ENCODE data around the gene USP9Y. TPM values are rescaled to one million over a fixed set of nuclear protein-coding genes. Genes with fewer than 3 reads are reported as not detected.

Gene USP9Y
- total RNA-seq, 1 donor from 2014 or later: 25.4 TPM

DNA sequence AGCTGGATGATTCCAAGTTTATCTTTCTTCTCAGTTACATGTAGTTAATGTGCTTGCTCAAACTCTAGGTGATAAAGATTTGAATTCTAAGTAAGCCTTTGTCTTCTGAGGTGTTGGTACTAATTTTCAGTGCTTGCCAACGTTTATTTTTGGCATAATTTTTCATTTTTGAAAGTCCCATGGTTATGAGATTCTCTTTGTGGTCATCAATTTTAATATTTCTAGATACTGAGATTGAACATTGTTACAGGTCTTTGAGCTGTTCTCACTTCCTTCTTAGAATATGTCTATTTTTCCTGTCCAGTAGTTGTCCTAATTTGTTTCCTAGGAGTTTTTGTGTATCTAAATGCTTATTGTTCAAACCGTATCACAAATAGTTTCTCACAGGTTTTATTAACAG lies 40.4 kb downstream of the USP9Y start:
- Mint-ChIP-seq H3K27me3 (ENCODE audit: unreplicated experiment) (peaks cover 2% of the 10 kb centered on the region), H3K4me1 (ENCODE audit: unreplicated experiment) (no peaks in the 10 kb centered on the region), H3K4me3 (ENCODE audit: unreplicated experiment) (no peak overlapping the region), H3K27ac (ENCODE audit: unreplicated experiment) (no peak overlapping the region), H3K36me3 (ENCODE audit: low read depth, unreplicated experiment) (peaks cover 4% of the 10 kb centered on the region), H3K9me3 (ENCODE audit: unreplicated experiment) (no peaks in the 10 kb centered on the region)
- TF ChIP-seq, protein P1, sequence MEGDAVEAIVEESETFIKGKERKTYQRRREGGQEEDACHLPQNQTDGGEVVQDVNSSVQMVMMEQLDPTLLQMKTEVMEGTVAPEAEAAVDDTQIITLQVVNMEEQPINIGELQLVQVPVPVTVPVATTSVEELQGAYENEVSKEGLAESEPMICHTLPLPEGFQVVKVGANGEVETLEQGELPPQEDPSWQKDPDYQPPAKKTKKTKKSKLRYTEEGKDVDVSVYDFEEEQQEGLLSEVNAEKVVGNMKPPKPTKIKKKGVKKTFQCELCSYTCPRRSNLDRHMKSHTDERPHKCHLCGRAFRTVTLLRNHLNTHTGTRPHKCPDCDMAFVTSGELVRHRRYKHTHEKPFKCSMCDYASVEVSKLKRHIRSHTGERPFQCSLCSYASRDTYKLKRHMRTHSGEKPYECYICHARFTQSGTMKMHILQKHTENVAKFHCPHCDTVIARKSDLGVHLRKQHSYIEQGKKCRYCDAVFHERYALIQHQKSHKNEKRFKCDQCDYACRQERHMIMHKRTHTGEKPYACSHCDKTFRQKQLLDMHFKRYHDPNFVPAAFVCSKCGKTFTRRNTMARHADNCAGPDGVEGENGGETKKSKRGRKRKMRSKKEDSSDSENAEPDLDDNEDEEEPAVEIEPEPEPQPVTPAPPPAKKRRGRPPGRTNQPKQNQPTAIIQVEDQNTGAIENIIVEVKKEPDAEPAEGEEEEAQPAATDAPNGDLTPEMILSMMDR (IDR thresholded peaks at IDR 0.05; ENCODE audit: unreplicated experiment): no peak
- DNase-seq (ENCODE audit: low spot score): no peak

DNA sequence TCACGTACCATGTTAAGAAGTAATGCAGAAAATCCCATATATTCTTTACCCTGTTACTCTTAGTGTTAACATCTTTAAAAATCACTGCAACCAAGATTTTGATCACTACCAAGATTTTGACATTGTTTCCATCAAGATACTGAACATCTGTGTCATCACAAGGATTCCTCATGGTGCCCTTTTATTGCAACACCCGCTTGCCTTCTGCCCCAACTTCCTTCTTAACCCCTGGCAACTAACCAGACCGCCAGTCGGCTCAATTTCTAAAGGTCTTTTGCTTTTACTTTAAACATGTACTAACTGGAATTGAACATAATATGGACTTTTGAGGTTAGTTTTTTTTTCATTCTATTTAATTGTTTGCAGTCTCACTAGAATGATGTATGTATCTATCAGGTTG lies 41.7 kb downstream of the USP9Y start:
- DNase-seq (ENCODE audit: low spot score): no peak
- peaks cover 2% of the 10 kb centered on the region for H3K27me3 Mint-ChIP-seq (ENCODE audit: unreplicated experiment)
- H3K4me3 Mint-ChIP-seq (ENCODE audit: unreplicated experiment): no peak overlapping the region
- H3K9me3 Mint-ChIP-seq (ENCODE audit: unreplicated experiment): no peaks in the 10 kb centered on the region
- TF ChIP-seq, protein P1 (IDR thresholded peaks at IDR 0.05; ENCODE audit: unreplicated experiment): no peak
- H3K36me3 Mint-ChIP-seq (ENCODE audit: low read depth, unreplicated experiment): peaks cover 4% of the 10 kb centered on the region
- H3K27ac Mint-ChIP-seq (ENCODE audit: unreplicated experiment): no peak overlapping the region
- H3K4me1 Mint-ChIP-seq (ENCODE audit: unreplicated experiment): no peaks in the 10 kb centered on the region

DNA sequence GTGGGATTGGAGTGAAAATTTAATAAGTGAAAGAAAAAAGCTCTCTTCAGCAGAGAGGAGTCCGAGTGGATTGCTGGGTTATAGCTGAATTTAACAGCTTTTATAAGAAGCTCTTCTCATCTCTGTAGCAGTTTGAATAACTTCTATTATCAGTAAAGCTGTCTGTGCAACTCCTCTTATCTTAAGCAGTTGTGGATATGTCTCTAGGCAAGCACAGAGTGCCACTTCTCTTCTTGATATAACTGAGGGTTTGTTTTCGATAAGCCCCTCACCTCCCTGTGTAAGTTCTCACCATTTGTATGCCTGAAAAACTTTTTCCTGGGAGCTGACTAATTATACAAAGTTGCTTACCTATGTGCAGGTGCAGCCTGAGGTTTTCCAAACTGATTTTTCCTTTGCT lies 43.1 kb downstream of the USP9Y start:
- Mint-ChIP-seq H3K27me3 (ENCODE audit: unreplicated experiment) (peaks cover 2% of the 10 kb centered on the region), H3K4me1 (ENCODE audit: unreplicated experiment) (no peaks in the 10 kb centered on the region), H3K27ac (ENCODE audit: unreplicated experiment) (no peak overlapping the region), H3K9me3 (ENCODE audit: unreplicated experiment) (no peaks in the 10 kb centered on the region), H3K4me3 (ENCODE audit: unreplicated experiment) (no peak overlapping the region), H3K36me3 (ENCODE audit: low read depth, unreplicated experiment) (peaks cover 4% of the 10 kb centered on the region)
- TF ChIP-seq, protein P1 (IDR thresholded peaks at IDR 0.05; ENCODE audit: unreplicated experiment): no peak
- no peak for DNase-seq (ENCODE audit: low spot score)

DNA sequence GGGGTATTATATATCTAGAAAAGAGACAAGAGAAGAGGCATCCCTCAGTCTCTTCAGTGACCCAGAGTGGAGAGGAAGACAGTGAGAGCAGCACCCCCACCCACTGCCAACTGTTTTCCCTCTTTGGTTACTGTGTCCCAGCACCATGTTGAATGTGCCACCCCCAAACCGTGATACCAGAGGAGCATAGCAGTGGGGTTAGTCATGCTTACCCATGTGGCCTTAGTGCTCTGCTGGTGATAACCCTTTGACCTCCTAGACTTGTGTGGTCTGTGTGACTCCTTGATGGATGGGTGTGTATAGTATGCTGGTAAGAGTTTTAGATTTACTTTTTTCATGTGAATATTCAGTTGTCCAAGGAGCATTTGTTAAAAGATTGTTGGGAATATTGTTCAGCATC lies 48.3 kb downstream of the USP9Y start:
- Mint-ChIP-seq H3K36me3 (ENCODE audit: low read depth, unreplicated experiment) (no peaks in the 10 kb centered on the region), H3K9me3 (ENCODE audit: unreplicated experiment) (no peaks in the 10 kb centered on the region), H3K4me3 (ENCODE audit: unreplicated experiment) (no peak overlapping the region), H3K27ac (ENCODE audit: unreplicated experiment) (no peak overlapping the region), H3K27me3 (ENCODE audit: unreplicated experiment) (no peaks in the 10 kb centered on the region), H3K4me1 (ENCODE audit: unreplicated experiment) (no peaks in the 10 kb centered on the region)
- DNase-seq (ENCODE audit: low spot score): no peak
- TF ChIP-seq, protein P1 (IDR thresholded peaks at IDR 0.05; ENCODE audit: unreplicated experiment): no peak

DNA sequence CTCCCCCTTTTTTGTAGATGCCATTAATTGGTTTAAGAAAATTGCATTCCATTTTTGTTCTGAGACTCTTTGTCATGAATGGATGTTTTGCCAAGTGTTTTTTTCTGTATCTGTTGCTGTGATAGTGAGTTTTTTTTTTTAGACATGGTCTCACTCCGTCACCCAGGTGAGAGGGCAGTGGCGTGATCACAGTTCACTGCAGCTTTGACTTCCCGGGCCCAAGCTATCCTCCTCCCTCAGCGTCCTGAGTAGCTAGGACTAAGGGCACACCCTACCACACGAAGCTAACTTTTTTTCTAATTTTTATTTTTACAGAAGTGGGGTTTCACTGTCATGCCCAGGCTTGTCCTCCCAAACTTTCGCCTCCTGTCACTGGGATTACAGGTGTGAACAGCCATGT lies 51.8 kb downstream of the USP9Y start:
- Mint-ChIP-seq H3K36me3 (ENCODE audit: low read depth, unreplicated experiment) (peaks cover 8% of the 10 kb centered on the region), H3K9me3 (ENCODE audit: unreplicated experiment) (no peaks in the 10 kb centered on the region), H3K4me3 (ENCODE audit: unreplicated experiment) (no peak overlapping the region)

More for the DNA sequence above, 51.8 kb downstream of the USP9Y start:
- no peak for DNase-seq (ENCODE audit: low spot score)
- no peaks in the 10 kb centered on the region for H3K27me3 Mint-ChIP-seq (ENCODE audit: unreplicated experiment)
- TF ChIP-seq, protein P1 (IDR thresholded peaks at IDR 0.05; ENCODE audit: unreplicated experiment): no peak
- no peak overlapping the region for H3K27ac Mint-ChIP-seq (ENCODE audit: unreplicated experiment)
- no peaks in the 10 kb centered on the region for H3K4me1 Mint-ChIP-seq (ENCODE audit: unreplicated experiment)

All from endothelial cell (in vitro differentiated cells).